Measurements from ENCODE around the gene BSG.
A peak's percentile ranks its signal among the peaks of the same experiment; 100 is the strongest.
"Not testable (repeated sequence)": the region's sequence is repeated elsewhere in the genome, so short reads cannot be mapped to it uniquely, and the experiment has no call there.

The BSG gene

GRCh38 chr19:582497-583197 lies 10.3 kb downstream of the BSG start:
- H3K36me3 ChIP-seq (replicated peaks): peaks cover 44% of the 10 kb centered on the region
- H3K4me1 ChIP-seq: no peaks in the 10 kb centered on the region; the same call in 1 of the 2 replicates
- H3K27me3 ChIP-seq (ENCODE audit: low read depth): no peaks in the 10 kb centered on the region
- DNase-seq (ENCODE audit: low spot score in 2 of 2): no peak
- H3K9me3 ChIP-seq: no peaks in the 10 kb centered on the region
- in situ Hi-C loops (cut with MboI; ENCODE audit: low sequenced_read_pairs): loop anchor here (25.0 kb wide), 1 partner anchor 155 kb away; no protein-coding TSS in a partner anchor
- no peak overlapping the region for H3K4me3 ChIP-seq

- peaks cover 6% of the 10 kb centered on the region for H3K4me1 ChIP-seq
- DNase-seq (ENCODE audit: low spot score in 2 of 2): no peak
- in situ Hi-C loops (cut with MboI; ENCODE audit: low sequenced_read_pairs): loop anchor here (25.0 kb wide), 1 partner anchor 154 kb away; no protein-coding TSS in a partner anchor
- peaks cover 2% of the 10 kb centered on the region for H3K27me3 ChIP-seq (ENCODE audit: low read depth)
- peaks cover 36% of the 10 kb centered on the region for H3K36me3 ChIP-seq (replicated peaks)
- no peaks in the 10 kb centered on the region for H3K9me3 ChIP-seq
- H3K4me3 ChIP-seq: no peak overlapping the region
These were observed 11.0 kb downstream of the BSG start for GRCh38 chr19:583198-583967.

- in situ Hi-C loops (cut with MboI; ENCODE audit: low sequenced_read_pairs): loop anchor here (25.0 kb wide), 1 partner anchor 153 kb away; no protein-coding TSS in a partner anchor
- DNase-seq (ENCODE audit: low spot score in 2 of 2): no peak
- H3K4me1 ChIP-seq: peaks cover 8% of the 10 kb centered on the region
These were observed 11.5 kb downstream of the BSG start for GRCh38 chr19:583968-584239.

GRCh38 chr19:584240-585001 lies 12.0 kb downstream of the BSG start:
- in situ Hi-C loops (cut with MboI; ENCODE audit: low sequenced_read_pairs): loop anchor here (25.0 kb wide), 1 partner anchor 153 kb away; no protein-coding TSS in a partner anchor
- H3K9me3 ChIP-seq: no peaks in the 10 kb centered on the region
- peaks cover 10% of the 10 kb centered on the region for H3K27me3 ChIP-seq (ENCODE audit: low read depth)
- DNase-seq (ENCODE audit: low spot score in 2 of 2): peak; percentile 54 to 86
- H3K36me3 ChIP-seq (replicated peaks): peaks cover 28% of the 10 kb centered on the region
- no peak overlapping the region for H3K4me3 ChIP-seq
- peaks cover 10% of the 10 kb centered on the region for H3K4me1 ChIP-seq

More at GRCh38 chr19:583968-584239, 11.5 kb downstream of the BSG start:
- Histone ChIP-seq H3K36me3 (replicated peaks) (peaks cover 34% of the 10 kb centered on the region), H3K27me3 (ENCODE audit: low read depth) (peaks cover 5% of the 10 kb centered on the region), H3K9me3 (no peaks in the 10 kb centered on the region), H3K4me3 (no peak overlapping the region)

- Histone ChIP-seq H3K36me3 (replicated peaks) (peaks cover 21% of the 10 kb centered on the region), H3K27me3 (ENCODE audit: low read depth) (peaks cover 11% of the 10 kb centered on the region), H3K4me1 (peaks cover 11% of the 10 kb centered on the region)
- in situ Hi-C loops (cut with MboI; ENCODE audit: low sequenced_read_pairs): loop anchor here (25.0 kb wide), 1 partner anchor 152 kb away; no protein-coding TSS in a partner anchor
- not testable (repeated sequence) for H3K4me3 ChIP-seq; DNase-seq (ENCODE audit: low spot score in 2 of 2); H3K9me3 ChIP-seq
These were observed 12.8 kb downstream of the BSG start for GRCh38 chr19:585146-585545.

DNA sequence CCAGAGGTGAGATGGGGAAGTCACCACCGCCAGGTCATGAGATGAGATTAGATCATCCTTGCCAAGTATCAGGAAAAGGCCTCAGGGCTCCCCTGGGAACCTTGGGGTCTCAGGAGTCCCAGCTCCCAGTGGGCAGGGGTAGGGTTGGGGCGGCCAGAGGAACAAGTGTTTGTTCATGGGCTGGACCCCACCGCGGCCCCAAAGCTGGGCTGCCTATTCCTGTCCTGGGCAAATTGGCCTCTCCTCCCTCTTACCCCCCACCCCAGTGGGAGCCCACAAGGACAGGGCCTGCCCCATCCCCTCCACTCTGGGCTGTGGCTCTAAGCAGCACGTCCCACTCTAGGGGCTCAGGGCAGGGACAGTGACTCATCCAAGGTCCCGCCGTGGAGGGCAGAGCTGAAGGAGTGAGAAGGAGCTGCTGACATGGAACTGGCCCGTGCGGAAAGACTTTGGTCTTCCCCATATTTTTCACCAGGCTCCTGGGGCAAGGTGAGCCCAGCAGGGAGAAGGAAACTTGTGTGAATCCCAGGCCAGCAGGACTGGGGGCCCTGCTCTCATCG lies 13.2 kb downstream of the BSG start:
- peaks cover 11% of the 10 kb centered on the region for H3K27me3 ChIP-seq (ENCODE audit: low read depth)
- H3K36me3 ChIP-seq (replicated peaks): peaks cover 17% of the 10 kb centered on the region
- peak in 1 of 2 experiments; percentile 42 for DNase-seq (ENCODE audit: low spot score in 2 of 2)
- H3K4me1 ChIP-seq: peaks cover 11% of the 10 kb centered on the region
- in situ Hi-C loops (cut with MboI; ENCODE audit: low sequenced_read_pairs): loop anchor here (25.0 kb wide), 1 partner anchor 152 kb away; no protein-coding TSS in a partner anchor
- H3K4me3 ChIP-seq: no peak overlapping the region
- H3K9me3 ChIP-seq: no peaks in the 10 kb centered on the region

DNA sequence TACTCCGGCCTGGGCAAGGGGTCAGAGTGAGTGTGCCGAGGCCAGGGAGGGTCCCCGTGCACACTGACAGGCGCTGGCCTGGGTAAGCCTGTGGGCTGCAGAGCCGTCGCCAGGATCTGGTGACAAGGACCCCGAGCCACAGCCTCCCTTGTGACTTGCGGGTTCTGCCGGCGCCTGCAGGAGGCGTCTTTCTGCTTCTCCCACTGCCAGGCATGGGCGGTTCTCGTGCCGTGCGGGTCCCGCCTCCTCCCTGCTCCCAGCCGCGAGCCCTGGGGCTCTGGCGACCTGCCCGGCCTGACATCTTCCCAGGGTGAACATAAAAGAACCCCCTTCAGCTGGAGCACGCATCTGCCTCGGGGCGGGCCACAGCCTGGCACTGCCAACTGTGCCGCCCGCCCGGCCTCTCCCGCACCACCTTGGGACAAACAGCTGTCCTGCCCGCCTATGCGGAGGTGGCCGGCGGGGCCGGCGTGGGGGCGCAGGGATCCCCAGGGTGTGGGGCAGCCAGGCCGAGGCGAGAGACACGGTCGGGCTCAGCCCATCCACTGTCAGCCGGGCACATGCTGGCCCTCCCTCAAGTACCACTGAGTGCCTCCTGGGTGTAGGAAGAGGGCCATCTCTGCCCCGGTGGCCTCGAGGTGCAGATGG lies 15.8 kb downstream of the BSG start:
- peaks cover 11% of the 10 kb centered on the region for H3K4me1 ChIP-seq
- no peak overlapping the region for H3K4me3 ChIP-seq
- in situ Hi-C loops (cut with MboI; ENCODE audit: low sequenced_read_pairs): loop anchor here (25.0 kb wide), 1 partner anchor 149 kb away; no protein-coding TSS in a partner anchor
- H3K9me3 ChIP-seq: no peaks in the 10 kb centered on the region
- peaks cover under 1% of the 10 kb centered on the region for H3K36me3 ChIP-seq (replicated peaks)
- peaks cover 23% of the 10 kb centered on the region for H3K27me3 ChIP-seq (ENCODE audit: low read depth)
- peak; percentile 78 to 93 for DNase-seq (ENCODE audit: low spot score in 2 of 2)

GRCh38 chr19:588741-589692 lies 16.6 kb downstream of the BSG start:
- H3K27me3 ChIP-seq (ENCODE audit: low read depth): peaks cover 27% of the 10 kb centered on the region
- no peak for DNase-seq (ENCODE audit: low spot score in 2 of 2)
- H3K4me3 ChIP-seq: peak overlapping the region; percentile 7; the same call in 1 of the 2 replicates
- H3K4me1 ChIP-seq: peaks cover 11% of the 10 kb centered on the region
- no peaks in the 10 kb centered on the region for H3K9me3 ChIP-seq
- in situ Hi-C loops (cut with MboI; ENCODE audit: low sequenced_read_pairs): loop anchor here (25.0 kb wide), 1 partner anchor 148 kb away; no protein-coding TSS in a partner anchor
- H3K36me3 ChIP-seq (replicated peaks): no peaks in the 10 kb centered on the region

DNA sequence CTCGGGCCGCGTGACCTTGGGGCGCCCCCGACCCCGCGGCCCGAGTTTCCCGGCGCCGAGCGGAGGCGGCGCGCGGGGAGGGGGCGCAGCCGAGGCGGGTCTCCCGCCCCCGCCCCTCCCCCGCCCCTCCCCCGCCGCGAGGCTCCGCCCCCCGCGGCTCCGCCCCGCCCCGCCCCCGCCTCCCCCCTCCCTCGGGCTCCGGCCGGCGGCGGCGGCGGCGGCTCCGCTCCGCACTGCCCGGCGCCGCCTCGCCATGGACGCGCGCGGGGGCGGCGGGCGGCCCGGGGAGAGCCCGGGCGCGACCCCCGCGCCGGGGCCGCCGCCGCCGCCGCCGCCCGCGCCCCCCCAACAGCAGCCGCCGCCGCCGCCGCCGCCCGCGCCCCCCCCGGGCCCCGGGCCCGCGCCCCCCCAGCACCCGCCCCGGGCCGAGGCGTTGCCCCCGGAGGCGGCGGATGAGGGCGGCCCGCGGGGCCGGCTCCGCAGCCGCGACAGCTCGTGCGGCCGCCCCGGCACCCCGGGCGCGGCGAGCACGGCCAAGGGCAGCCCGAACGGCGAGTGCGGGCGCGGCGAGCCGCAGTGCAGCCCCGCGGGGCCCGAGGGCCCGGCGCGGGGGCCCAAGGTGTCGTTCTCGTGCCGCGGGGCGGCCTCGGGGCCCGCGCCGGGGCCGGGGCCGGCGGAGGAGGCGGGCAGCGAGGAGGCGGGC lies 17.4 kb downstream of the BSG start, which contains the start of gene HCN2:
HCN2 (plus strand) TSS at position 189 of the 703 bp plus-strand sequence; CDS start at position 254, 65 bp downstream.
- H3K4me1 ChIP-seq: peaks cover 11% of the 10 kb centered on the region
- peak within 1 kb of the TSS; percentile 7; the same call in 1 of the 2 replicates for H3K4me3 ChIP-seq
- no peaks in the 10 kb centered on the region for H3K36me3 ChIP-seq (replicated peaks)
- H3K27me3 ChIP-seq (ENCODE audit: low read depth): peaks cover 31% of the 10 kb centered on the region
- no peaks in the 10 kb centered on the region for H3K9me3 ChIP-seq
- DNase-seq (ENCODE audit: low spot score in 2 of 2): no peak
- in situ Hi-C loops (cut with MboI; ENCODE audit: low sequenced_read_pairs): loop anchor here (25.0 kb wide), 1 partner anchor 147 kb away; no protein-coding TSS in a partner anchor

DNA sequence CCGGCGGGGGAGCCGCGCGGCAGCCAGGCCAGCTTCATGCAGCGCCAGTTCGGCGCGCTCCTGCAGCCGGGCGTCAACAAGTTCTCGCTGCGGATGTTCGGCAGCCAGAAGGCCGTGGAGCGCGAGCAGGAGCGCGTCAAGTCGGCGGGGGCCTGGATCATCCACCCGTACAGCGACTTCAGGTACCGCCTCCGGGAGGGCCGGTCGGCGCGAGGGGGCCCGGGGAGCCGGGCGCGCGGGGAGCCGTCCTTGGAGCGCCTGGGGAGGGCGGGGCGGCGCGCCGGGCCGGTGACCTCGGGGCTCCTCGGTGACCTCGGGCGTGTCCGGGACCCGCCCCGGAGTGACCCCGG lies 18.0 kb downstream of the BSG start:
- no peak for DNase-seq (ENCODE audit: low spot score in 2 of 2)
- in situ Hi-C loops (cut with MboI; ENCODE audit: low sequenced_read_pairs): loop anchor here (25.0 kb wide), 1 partner anchor 147 kb away; no protein-coding TSS in a partner anchor
- peaks cover 34% of the 10 kb centered on the region for H3K27me3 ChIP-seq (ENCODE audit: low read depth)
- H3K36me3 ChIP-seq (replicated peaks): no peaks in the 10 kb centered on the region
- H3K4me3 ChIP-seq: no peak overlapping the region
- H3K9me3 ChIP-seq: no peaks in the 10 kb centered on the region
- H3K4me1 ChIP-seq: peaks cover 11% of the 10 kb centered on the region

GRCh38 chr19:590750-591098 lies 18.3 kb downstream of the BSG start:
- H3K27me3 ChIP-seq (ENCODE audit: low read depth): peaks cover 37% of the 10 kb centered on the region
- in situ Hi-C loops (cut with MboI; ENCODE audit: low sequenced_read_pairs): loop anchor here (25.0 kb wide), 1 partner anchor 147 kb away; no protein-coding TSS in a partner anchor

More at GRCh38 chr19:590750-591098, 18.3 kb downstream of the BSG start:
- no peaks in the 10 kb centered on the region for H3K9me3 ChIP-seq
- no peaks in the 10 kb centered on the region for H3K36me3 ChIP-seq (replicated peaks)
- no peak for DNase-seq (ENCODE audit: low spot score in 2 of 2)
- no peak overlapping the region for H3K4me3 ChIP-seq
- peaks cover 11% of the 10 kb centered on the region for H3K4me1 ChIP-seq

All from HAP-1 (cell line).